PC-9 (cell line): ENCODE data around the gene HIBADH. TPM values are rescaled to one million over a fixed set of nuclear protein-coding genes. Genes with fewer than 3 reads are reported as not detected.

ENCODE experiments used
- BruUV-seq: library from RNA; stranded (reverse); fragments of 400-500 nt; replicated peaks from 2 replicates; lab custom pipeline; 2021; lab: Mats Ljungman, UMichigan
- CTCF ChIA-PET: fragments of 300-600 bp; sonication (Branson Sonifier 250); formaldehyde crosslinking; loops from one replicate; lab custom pipeline; 2022; ENCODE audit warnings: antibody characterized with exemption; lab: Charles Lee
- POLR2A ChIA-PET: fragments of 300-600 bp; sonication (Branson Sonifier 250); formaldehyde crosslinking; loops from one replicate; lab custom pipeline; 2022; ENCODE audit warnings: antibody characterized with exemption; ENCODE audit not compliant: unreplicated experiment; lab: Charles Lee
- DNase-seq, 2 experiments: peaks; one replicate each; pipeline versions ENCODE4 v3.0.0 to v3.0.0-alpha.2; 2015 to 2022; ENCODE audit warnings: mixed read lengths in 1 of 2
- H2AFZ ChIP-seq: fragments of 200-600 bp; sonication (generic); 2 replicates; pipeline ENCODE4 v1.8.1; 2017; ENCODE audit warnings: antibody characterized with exemption
- H3F3A ChIP-seq: fragments of 200-600 bp; sonication (generic); 2 replicates; pipeline ENCODE4 v1.8.1; 2017; ENCODE audit warnings: antibody characterized with exemption, mild to moderate bottlenecking, low read depth; ENCODE audit not compliant: insufficient read depth
- H3K27ac ChIP-seq: fragments of 200-600 bp; sonication (generic); 2 replicates; pipeline ENCODE4 v1.6.1; 2016; ENCODE audit warnings: mixed run types
- H3K27me3 ChIP-seq: fragments of 200-600 bp; sonication (generic); 2 replicates; pipeline ENCODE4 v1.6.1; 2016; ENCODE audit warnings: low read depth, mixed run types; ENCODE audit not compliant: insufficient read depth
- H3K36me3 ChIP-seq: fragments of 200-600 bp; sonication (generic); 2 replicates; pipeline ENCODE4 v1.6.1; 2016; ENCODE audit warnings: low read depth, mixed run types
- H3K4me1 ChIP-seq: fragments of 200-600 bp; sonication (generic); replicated peaks from 2 replicates; pipeline ENCODE4 v1.6.1; 2016; ENCODE audit warnings: mixed run types; ENCODE audit not compliant: insufficient read depth
- H3K4me2 ChIP-seq: fragments of 200-600 bp; sonication (generic); 2 replicates; pipeline ENCODE4 v1.6.1; 2017; ENCODE audit warnings: mixed run types
- H3K4me3 ChIP-seq: fragments of 200-600 bp; sonication (generic); 2 replicates; pipeline ENCODE4 v1.6.1; 2016; ENCODE audit warnings: mixed run types
- H3K79me2 ChIP-seq: fragments of 200-600 bp; sonication (generic); 2 replicates; pipeline ENCODE4 v1.6.1; 2017; ENCODE audit warnings: low read depth, mixed run types
- H3K9me2 ChIP-seq: fragments of 200-600 bp; sonication (generic); 2 replicates; pipeline ENCODE4 v1.8.1; 2017; ENCODE audit warnings: mild to moderate bottlenecking; ENCODE audit not compliant: insufficient read depth
- H3K9me3 ChIP-seq: fragments of 200-600 bp; sonication (generic); 2 replicates; pipeline ENCODE4 v1.8.1; 2016; ENCODE audit warnings: low read depth; ENCODE audit not compliant: insufficient read depth
- H4K20me1 ChIP-seq: fragments of 200-600 bp; sonication (generic); 2 replicates; pipeline ENCODE4 v1.8.1; 2017; ENCODE audit not compliant: insufficient read depth
- CTCF ChIP-seq: fragments of 200-600 bp; sonication (generic); conservative IDR thresholded peaks from 2 replicates; pipeline ENCODE4 v1.6.1; 2017; ENCODE audit warnings: mixed run types, antibody characterized with exemption, mild to moderate bottlenecking, moderate library complexity
- EZH2 ChIP-seq: fragments of 200-600 bp; sonication (generic); IDR thresholded peaks from 2 replicates; pipeline ENCODE4 v1.8.0; 2017; ENCODE audit warnings: antibody characterized with exemption, low read depth
- intact Hi-C: fragments of 100-400 bp; cut with micrococcal nuclease; formaldehyde crosslinking; loops from one replicate; pipeline ENCODE4 v1.10.0; 2022; ENCODE audit not compliant: unreplicated experiment
- total RNA-seq: library from RNA; stranded (reverse); gene quantifications from 2 replicates; pipeline ENCODE4 v1.2.3, GENCODE V29; 2021

HIBADH gene
- total RNA-seq, 1 experiment from 2014 or later = 73.9 TPM

DNA sequence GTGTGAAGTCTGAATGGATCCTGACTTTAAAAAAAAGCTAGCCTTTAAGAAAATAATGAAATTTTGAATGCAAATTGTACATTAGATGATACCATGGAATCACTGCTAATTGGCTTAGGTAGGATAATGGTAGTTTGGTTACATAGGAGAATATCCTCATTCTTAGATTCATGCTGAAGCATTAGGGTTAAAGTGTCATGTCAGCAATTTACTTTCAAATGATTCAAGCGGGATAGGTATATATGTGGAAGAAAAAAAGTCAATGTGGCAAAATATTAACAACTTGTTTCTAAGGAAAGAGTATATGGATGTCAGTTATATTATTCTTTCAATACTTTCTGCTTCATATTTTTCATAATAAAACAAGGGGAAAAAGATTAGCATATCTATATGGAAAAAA, 7.5 kb downstream of the HIBADH start:
- H4K20me1 ChIP-seq = no peaks in the 10 kb centered on the region
- no peak overlapping the region for H2AFZ ChIP-seq
- peaks cover 16% of the 10 kb centered on the region for H3K4me1 ChIP-seq
- intact Hi-C loops = loop anchor here (10.0 kb wide), 1 partner anchor 1160 kb away; no protein-coding TSS in a partner anchor
- H3K9me3 ChIP-seq = no peaks in the 10 kb centered on the region
- H3K4me2 ChIP-seq = no peak overlapping the region
- no peak overlapping the region for H3K27ac ChIP-seq
- H3K79me2 ChIP-seq = peaks cover 13% of the 10 kb centered on the region; the same call in 1 of the 2 replicates
- no peak for DNase-seq
- H3K9me2 ChIP-seq = no peaks in the 10 kb centered on the region
- H3K27me3 ChIP-seq = no peaks in the 10 kb centered on the region
- peaks cover 17% of the 10 kb centered on the region for H3K36me3 ChIP-seq
- H3K4me3 ChIP-seq = no peak overlapping the region
- ChIA-PET POLR2A (no interaction called here), CTCF (no interaction called here)
- no TSS peak for BruUV-seq
- TF ChIP-seq CTCF = no peak
- no peak for TF ChIP-seq EZH2
- peaks cover 2% of the 10 kb centered on the region for H3F3A ChIP-seq

- Histone ChIP-seq H3K4me3 (no peak overlapping the region), H3F3A (peaks cover 5% of the 10 kb centered on the region), H3K36me3 (peaks cover 22% of the 10 kb centered on the region), H3K27ac (no peak overlapping the region), H3K9me3 (no peaks in the 10 kb centered on the region), H2AFZ (no peak overlapping the region), H3K4me1 (peaks cover 17% of the 10 kb centered on the region), H4K20me1 (no peaks in the 10 kb centered on the region), H3K27me3 (no peaks in the 10 kb centered on the region), H3K9me2 (no peaks in the 10 kb centered on the region), H3K79me2 (0 out of 2 replicates have a peak, but pooled peaks cover 4% of the 10 kb centered on the region), H3K4me2 (peak overlapping the region; percentile 43; the same call in 1 of the 2 replicates)
- intact Hi-C loops = loop anchor here (10.0 kb wide), 1 partner anchor 1162 kb away; no protein-coding TSS in a partner anchor
- DNase-seq = no peak
- CTCF ChIA-PET = no interaction called here
- POLR2A ChIA-PET = interaction anchor here (0.7 kb wide), 1 partner anchor 140 kb away, joined by 5 read pairs; no protein-coding TSS in a partner anchor
- no peak for TF ChIP-seq CTCF
- no peak for TF ChIP-seq EZH2
- no TSS peak for BruUV-seq
Observed at GRCh38 chr7:27652518-27652917, 10.2 kb downstream of the HIBADH start.

- Histone ChIP-seq H3K4me3 (peak overlapping the region; percentile 3; the same call in 1 of the 2 replicates), H3K36me3 (peaks cover 23% of the 10 kb centered on the region), H2AFZ (no peak overlapping the region), H3K4me1 (peaks cover 25% of the 10 kb centered on the region), H3K9me3 (no peaks in the 10 kb centered on the region), H3F3A (peaks cover 5% of the 10 kb centered on the region), H3K27ac (peak overlapping the region; percentile 2), H4K20me1 (no peaks in the 10 kb centered on the region), H3K27me3 (no peaks in the 10 kb centered on the region), H3K9me2 (no peaks in the 10 kb centered on the region), H3K79me2 (0 out of 2 replicates have a peak, but pooled peaks cover under 1% of the 10 kb centered on the region), H3K4me2 (peak overlapping the region; percentile 43)
- CTCF ChIA-PET = no interaction called here
- TF ChIP-seq EZH2 (no peak), CTCF (no peak)
- DNase-seq = no peak
- BruUV-seq = no TSS peak
- POLR2A ChIA-PET = no interaction called here
- intact Hi-C loops = loop anchor here (10.0 kb wide), 1 partner anchor 1163 kb away; no protein-coding TSS in a partner anchor
Observed at GRCh38 chr7:27651702-27652101, 11.0 kb downstream of the HIBADH start.
